GM12864 (cell line): Measurements from ENCODE around the gene FZR1.

Experiments used
- DNase-seq: peaks from one replicate; pipeline ENCODE4 v3.0.0-alpha.2; 2011; ENCODE audit warnings: low read depth
- H3K4me3 ChIP-seq: 2 replicates; pipeline ENCODE4 v1.5.1; 2011; ENCODE audit warnings: mild to moderate bottlenecking, low read depth, low read length, control low read depth
- CTCF ChIP-seq: IDR thresholded peaks from 2 replicates; pipeline ENCODE4 v1.5.1; 2011; ENCODE audit warnings: low read depth, mild to moderate bottlenecking, moderate library complexity, low read length, control low read depth, inconsistent platforms; ENCODE audit errors: missing control alignments

The FZR1 gene

GRCh38 chr19:3459965-3460582 lies 46.0 kb upstream of the FZR1 start:
- no peak overlapping the region for H3K4me3 ChIP-seq
- DNase-seq, result no peak
- no peak for TF ChIP-seq CTCF

- no peak overlapping the region for H3K4me3 ChIP-seq
- no peak for DNase-seq
- no peak for TF ChIP-seq CTCF
These were observed 43.0 kb upstream of the FZR1 start for GRCh38 chr19:3462991-3463713.

GRCh38 chr19:3463714-3464586 lies 42.2 kb upstream of the FZR1 start:
- TF ChIP-seq CTCF, result no peak
- no peak overlapping the region for H3K4me3 ChIP-seq
- no peak for DNase-seq

- no peak for DNase-seq
- H3K4me3 ChIP-seq, result no peak overlapping the region
- TF ChIP-seq CTCF, result no peak
These were observed 41.4 kb upstream of the FZR1 start for GRCh38 chr19:3464587-3465235.

- no peak for TF ChIP-seq CTCF
- no peak overlapping the region for H3K4me3 ChIP-seq
- no peak for DNase-seq
These were observed 40.6 kb upstream of the FZR1 start for GRCh38 chr19:3465552-3465951.

- no peak for TF ChIP-seq CTCF
- no peak overlapping the region for H3K4me3 ChIP-seq
- no peak for DNase-seq
These were observed 39.5 kb upstream of the FZR1 start for GRCh38 chr19:3466635-3467034.
